A673 (cell line): ENCODE data around the gene ZNF385B. TPM values are rescaled to one million over a fixed set of nuclear protein-coding genes. Genes with fewer than 3 reads are reported as not detected.
"Not testable (repeated sequence)": the region's sequence is repeated elsewhere in the genome, so short reads cannot be mapped to it uniquely, and the experiment has no call there.

ENCODE experiments used
- BruUV-seq: library from RNA; stranded (reverse); fragments of 400-500 nt; replicated peaks from 2 replicates; lab custom pipeline; 2021; lab: Mats Ljungman, UMichigan
- CTCF ChIA-PET: fragments of 300-600 bp; sonication (Branson Sonifier 250); formaldehyde crosslinking; loops from one replicate; lab custom pipeline; 2022; ENCODE audit warnings: antibody characterized with exemption; lab: Charles Lee
- POLR2A ChIA-PET: fragments of 300-600 bp; sonication (Branson Sonifier 250); formaldehyde crosslinking; loops from one replicate; lab custom pipeline; 2022; ENCODE audit warnings: antibody characterized with exemption; ENCODE audit not compliant: low non-redundant PET; lab: Charles Lee
- DNase-seq: peaks from one replicate; pipeline ENCODE4 v3.0.0-alpha.2; 2015; ENCODE audit warnings: low spot score
- H3K27ac ChIP-seq: fragments of 200-600 bp; sonication (generic); 2 replicates; pipeline ENCODE4 v1.5.1; 2016; ENCODE audit warnings: mixed run types, low read depth, mild to moderate bottlenecking, mixed read lengths, antibody characterized with exemption, low read length; ENCODE audit not compliant: poor library complexity, severe bottlenecking
- H3K27me3 ChIP-seq: fragments of 200-600 bp; sonication (generic); replicated peaks from 2 replicates; pipeline ENCODE4 v1.6.1; 2017; ENCODE audit warnings: mixed run types, low read depth, mild to moderate bottlenecking, mixed read lengths, antibody characterized with exemption, low read length; ENCODE audit not compliant: insufficient read depth, poor library complexity
- H3K36me3 ChIP-seq: fragments of 200-600 bp; sonication (generic); 2 replicates; pipeline ENCODE4 v1.6.1; 2016; ENCODE audit warnings: mixed run types, mild to moderate bottlenecking, mixed read lengths, antibody characterized with exemption, low read length; ENCODE audit not compliant: insufficient read depth, poor library complexity, severe bottlenecking
- H3K4me1 ChIP-seq: fragments of 200-600 bp; sonication (generic); 2 replicates; pipeline ENCODE4 v1.6.1; 2017; ENCODE audit warnings: mixed run types, mild to moderate bottlenecking, mixed read lengths, antibody characterized with exemption, low read length; ENCODE audit not compliant: insufficient read depth, poor library complexity, severe bottlenecking
- H3K4me3 ChIP-seq: fragments of 200-600 bp; sonication (generic); 2 replicates; pipeline ENCODE4 v1.5.1; 2016; ENCODE audit warnings: low read depth, mixed run types, mild to moderate bottlenecking, mixed read lengths, low read length; ENCODE audit not compliant: poor library complexity, severe bottlenecking
- H3K9me3 ChIP-seq: fragments of 200-600 bp; sonication (generic); 2 replicates; pipeline ENCODE4 v1.6.1; 2016; ENCODE audit warnings: mixed run types, low read depth, mild to moderate bottlenecking, mixed read lengths, antibody characterized with exemption, low read length; ENCODE audit not compliant: poor library complexity, severe bottlenecking
- CTCF ChIP-seq: fragments of 300-800, 200-600 bp; sonication (generic); conservative IDR thresholded peaks from 2 replicates; pipeline ENCODE4 v1.5.1; 2017; ENCODE audit warnings: low read depth, mild to moderate bottlenecking, antibody characterized with exemption, low read length, moderate library complexity, mixed read lengths
- EZH2 ChIP-seq: fragments of 200-600 bp; sonication (generic); IDR thresholded peaks from 2 replicates; pipeline ENCODE4 v1.6.1; 2017; ENCODE audit warnings: borderline replicate concordance, low read depth, mild to moderate bottlenecking, mixed read lengths, antibody characterized with exemption, low read length; ENCODE audit not compliant: poor library complexity, severe bottlenecking
- intact Hi-C: fragments of 100-400 bp; cut with micrococcal nuclease; formaldehyde crosslinking; loops from one replicate; pipeline ENCODE4 v1.10.0; 2022; ENCODE audit not compliant: unreplicated experiment
- total RNA-seq: library from RNA; stranded (reverse); gene quantifications from 2 replicates; pipeline ENCODE4 v1.2.3, GENCODE V29; 2021

Gene ZNF385B
- total RNA-seq, 1 experiment from 2014 or later, result not detected

DNA sequence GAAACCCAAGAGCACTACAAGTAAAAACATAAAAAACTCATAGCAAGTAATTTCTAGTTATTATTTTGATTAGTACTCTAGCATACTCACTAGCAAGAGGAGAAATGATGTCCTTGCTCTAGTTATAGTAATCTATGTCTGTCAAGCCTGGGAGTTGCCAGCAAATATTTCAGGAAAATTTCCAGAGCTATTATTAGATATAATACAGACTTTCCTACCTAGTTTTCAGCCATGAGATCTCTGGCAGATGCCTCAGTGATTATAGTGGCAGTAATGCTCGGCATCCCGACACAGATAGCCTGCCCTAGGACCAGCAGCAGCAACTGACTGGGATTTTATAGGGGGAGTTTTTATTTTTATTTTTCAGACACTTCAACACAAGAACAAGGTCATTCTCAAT lies 224.4 kb downstream of the ZNF385B start:
- Histone ChIP-seq H3K4me1 (no peaks in the 10 kb centered on the region), H3K9me3 (no peaks in the 10 kb centered on the region), H3K36me3 (no peaks in the 10 kb centered on the region), H3K27ac (no peak overlapping the region), H3K27me3 (no peaks in the 10 kb centered on the region), H3K4me3 (no peak overlapping the region)
- BruUV-seq, result no TSS peak
- POLR2A ChIA-PET, result no interaction called here
- no peak for TF ChIP-seq EZH2
- TF ChIP-seq CTCF, result no peak
- intact Hi-C loops, result no loop called here
- DNase-seq, result no peak
- CTCF ChIA-PET, result no interaction called here

DNA sequence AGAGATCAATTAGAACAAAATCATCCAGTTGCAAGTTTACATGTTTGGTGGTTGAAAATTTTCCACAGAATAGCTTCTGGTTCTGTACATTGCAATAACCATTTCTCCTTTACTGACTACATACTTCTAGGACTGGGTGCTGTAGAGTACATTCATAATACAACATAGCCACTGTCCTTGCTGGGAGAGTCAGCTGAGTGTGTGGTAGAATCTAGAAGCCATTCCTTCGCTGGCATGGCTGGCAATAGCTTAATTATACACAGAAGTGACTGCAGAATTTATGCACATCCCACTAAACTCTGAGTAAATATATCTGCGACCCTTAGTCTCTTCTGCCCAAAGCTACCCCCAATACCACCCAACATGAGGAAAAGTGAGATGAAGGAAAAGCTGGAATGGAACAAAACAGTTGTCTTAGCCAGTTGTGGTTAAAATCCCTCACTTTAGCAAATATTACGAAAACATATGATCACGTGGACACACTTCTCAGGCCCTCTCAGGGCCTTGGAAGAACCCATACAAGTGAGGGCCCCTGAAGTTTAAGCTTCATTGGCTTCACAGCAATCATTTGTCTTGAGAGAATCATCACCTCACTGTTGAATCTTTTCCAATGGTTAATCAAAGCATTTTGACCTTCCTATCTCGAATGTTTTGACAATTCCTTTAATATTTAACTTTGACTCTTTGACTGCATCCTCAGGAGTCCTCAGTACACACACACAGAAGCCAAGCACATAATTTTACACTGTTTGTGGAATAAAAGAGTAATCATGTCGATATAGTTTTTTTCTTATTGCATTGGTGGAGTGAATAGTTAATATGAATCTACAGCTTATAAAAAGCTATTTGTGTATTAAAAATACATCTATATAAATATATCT lies 225.1 kb downstream of the ZNF385B start:
- no peaks in the 10 kb centered on the region for H3K4me1 ChIP-seq
- no peaks in the 10 kb centered on the region for H3K9me3 ChIP-seq
- no peak for DNase-seq
- no peak overlapping the region for H3K27ac ChIP-seq
- intact Hi-C loops, result no loop called here
- H3K4me3 ChIP-seq, result no peak overlapping the region
- no peaks in the 10 kb centered on the region for H3K27me3 ChIP-seq
- no TSS peak for BruUV-seq
- ChIA-PET CTCF (no interaction called here), POLR2A (no interaction called here)
- TF ChIP-seq EZH2, result no peak
- no peak for TF ChIP-seq CTCF
- H3K36me3 ChIP-seq, result no peaks in the 10 kb centered on the region

DNA sequence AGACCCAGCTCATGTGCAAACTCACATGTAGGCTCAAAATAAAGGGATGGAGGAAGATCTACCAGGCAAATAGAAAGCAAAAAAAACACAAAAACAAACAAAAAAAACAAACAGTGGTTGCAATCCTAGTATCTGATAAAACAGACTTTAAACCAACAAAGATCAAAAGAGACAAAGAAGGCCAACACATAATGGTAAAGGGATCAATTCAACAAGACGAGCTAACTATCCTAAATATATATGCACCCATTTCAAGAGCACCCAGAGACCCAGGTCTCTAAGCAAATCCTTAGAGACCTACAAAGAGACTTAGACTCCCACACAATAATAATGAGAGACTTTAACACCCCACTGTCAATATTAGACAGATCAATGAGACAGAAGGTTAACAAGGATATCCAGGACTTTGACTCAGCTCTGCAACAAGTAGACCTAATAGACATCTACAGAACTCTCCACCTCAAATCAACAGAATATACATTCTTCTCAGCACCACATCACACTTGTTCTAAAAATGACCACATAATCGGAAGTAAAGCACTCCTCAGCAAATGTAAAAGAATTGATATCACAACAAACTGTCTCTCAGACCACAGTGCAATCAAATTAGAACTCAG lies 229.5 kb downstream of the ZNF385B start:
- H3K9me3 ChIP-seq, DNase-seq, BruUV-seq, H3K4me3 ChIP-seq, POLR2A ChIA-PET, intact Hi-C loops, H3K36me3 ChIP-seq, H3K27ac ChIP-seq, H3K27me3 ChIP-seq, CTCF ChIA-PET, H3K4me1 ChIP-seq: not testable (repeated sequence)

DNA sequence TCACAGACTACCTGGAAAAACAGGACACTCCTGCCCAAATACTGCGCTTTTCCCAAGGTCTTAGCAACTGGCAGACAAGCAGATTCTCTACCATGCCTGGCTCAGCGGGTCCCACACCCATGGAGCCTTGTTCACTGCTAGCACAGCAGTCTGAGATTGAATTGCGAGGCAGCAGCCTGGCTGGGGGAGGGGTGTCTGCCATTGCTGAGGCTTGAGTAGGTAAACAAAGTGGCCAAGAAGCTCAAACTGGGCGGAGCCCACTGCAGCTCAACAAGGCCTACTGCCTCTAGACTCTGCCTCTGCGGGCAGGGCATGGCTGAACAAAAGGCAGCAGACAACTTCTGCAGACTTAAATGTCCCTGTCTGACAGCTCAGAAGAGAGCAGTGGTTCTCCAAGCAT lies 231.6 kb downstream of the ZNF385B start:
- H3K27ac ChIP-seq, H3K4me1 ChIP-seq, DNase-seq, POLR2A ChIA-PET, H3K27me3 ChIP-seq, H3K9me3 ChIP-seq, CTCF ChIA-PET, intact Hi-C loops, H3K4me3 ChIP-seq, H3K36me3 ChIP-seq, BruUV-seq: not testable (repeated sequence)
